ENCODE measurements around the gene TXNRD1. TPM values are rescaled to one million over a fixed set of nuclear protein-coding genes. Genes with fewer than 3 reads are reported as not detected.

TXNRD1 gene
- total and polyA plus RNA-seq, 2 of the 8 experiments (the other 6 are each of a cell fraction or from before 2014, with no cell fraction given) = 56.8 to 127 TPM

GRCh38 chr12:104310751-104311633 lies 95.4 kb downstream of the TXNRD1 start:
- H2AFZ ChIP-seq (ENCODE audit: low read length) = no peak overlapping the region
- no peak for FAIRE-seq
- WGBS, 2 experiments (ENCODE audit: extremely low coverage in 1 of 2, insufficient coverage in 1 of 2, insufficient read length in 1 of 2, insufficient replicate concordance in 2 of 2, low coverage in 1 of 2, low lambda C conversion rate in 2 of 2, missing lambda C conversion rate in 1 of 2) = 91% methylated on average over 5 of the region's 5 CpGs; no CpG with 5 or more reads in 1 of the 2 experiments

More at GRCh38 chr12:104310751-104311633, 95.4 kb downstream of the TXNRD1 start:
- TF ChIP-seq SAP30 (IDR thresholded peaks at IDR 0.05; ENCODE audit: insufficient read depth, insufficient replicate concordance, low read length) (no peak), EZH2 (IDR thresholded peaks at IDR 0.05; ENCODE audit: low read depth, low read length, severe bottlenecking) (no peak)
- ChIA-PET CTCF (ENCODE audit: partially characterized antibody) (interaction anchor here (0.5 to 0.7 kb wide), 2 partner anchors 86 to 105 kb away, joined by 3 read pairs; no protein-coding TSS in a partner anchor), POLR2A (ENCODE audit: partially characterized antibody) (interaction anchor here (0.7 to 1.0 kb wide), 2 partner anchors 23 to 816 kb away, joined by 3 read pairs; no protein-coding TSS in a partner anchor)
- Histone ChIP-seq H3K56ac (replicated peaks; ENCODE audit: insufficient read length, low read depth, low read length) (no peak overlapping the region), H3K4ac (replicated peaks; ENCODE audit: insufficient read length, low read depth, low read length) (no peak overlapping the region), H2BK15ac (ENCODE audit: low read length) (no peak overlapping the region), H3K9ac (replicated peaks in 1 of 4; ENCODE audit: extremely low read depth in 1 of 4, low read depth in 3 of 4, low read length in 3 of 4) (no peak overlapping the region), H3K4me2 (ENCODE audit: insufficient read depth in 1 of 2, low read depth in 2 of 2, low read length in 2 of 2) (no peak overlapping the region), H3K9me3 (ENCODE audit: insufficient read depth in 2 of 2, low read depth in 1 of 2, low read length in 1 of 2) (no peaks in the 10 kb centered on the region), H3K36me3 (ENCODE audit: control insufficient read depth in 2 of 4, insufficient read depth in 4 of 4, low read length in 3 of 4) (peaks cover 19 to 57% (median 37%) of the 10 kb centered on the region in 4 experiments), H3K79me2 (ENCODE audit: control insufficient read depth in 1 of 2, insufficient read depth in 2 of 2, low read length in 2 of 2) (peaks cover 0 to 46% of the 10 kb centered on the region in 2 experiments; a peak in 2 of 4 replicates), H3K79me1 (ENCODE audit: low read depth, low read length) (peaks cover 7% of the 10 kb centered on the region), H3K23ac (ENCODE audit: insufficient read length) (no peak overlapping the region), H3K27me3 (replicated peaks in 1 of 4; ENCODE audit: control insufficient read depth in 3 of 4, extremely low read depth in 1 of 4, insufficient read depth in 3 of 4, low read length in 3 of 4) (no peaks in the 10 kb centered on the region), H2BK120ac (replicated peaks; ENCODE audit: low read depth, low read length) (no peak overlapping the region), H3K14ac (ENCODE audit: insufficient read length) (no peak overlapping the region), H4K91ac (replicated peaks; ENCODE audit: insufficient read length, low read length) (no peak overlapping the region), H2BK12ac (ENCODE audit: low read depth, low read length) (no peak overlapping the region), H2AK5ac (ENCODE audit: low read depth, low read length) (no peak overlapping the region), H3K23me2 (ENCODE audit: low read depth, low read length) (no peaks in the 10 kb centered on the region), H3K18ac (ENCODE audit: extremely low read depth, low read length) (no peak overlapping the region), H2BK20ac (ENCODE audit: low read length) (no peak overlapping the region), H3K27ac (ENCODE audit: low read depth, low read length) (no peak overlapping the region), H4K8ac (ENCODE audit: extremely low read depth, insufficient read depth, low read length) (no peak overlapping the region), H4K5ac (ENCODE audit: insufficient read length, low read depth, low read length) (no peak overlapping the region), H3K4me1 (replicated peaks in 1 of 4; ENCODE audit: control insufficient read depth in 3 of 4, insufficient read depth in 4 of 4, low read length in 3 of 4) (peaks cover 0 to 7% (median under 1%) of the 10 kb centered on the region in 4 experiments; a peak in 2 of 7 replicates), H2BK5ac (ENCODE audit: low read depth, low read length) (no peak overlapping the region), H3K4me3 (ENCODE audit: extremely low read depth in 1 of 4, insufficient read depth in 2 of 4, low read depth in 3 of 4, low read length in 4 of 4) (no peak overlapping the region), H4K20me1 (replicated peaks in 1 of 2; ENCODE audit: control insufficient read depth in 1 of 2, insufficient read depth in 2 of 2, low read length in 2 of 2) (peaks cover 6 to 11% of the 10 kb centered on the region in 2 experiments)
- DNase-seq (ENCODE audit: low read depth in 1 of 2, low spot score in 2 of 2) = no peak

All from H1 (cell line).